ENCODE results near the gene ITGBL1. TPM values are rescaled to one million over a fixed set of nuclear protein-coding genes. Genes with fewer than 3 reads are reported as not detected.

Gene ITGBL1
- total RNA-seq, 1 experiment from 2014 or later = 37.1 TPM

GRCh38 chr13:101718496-101718895 lies 266.0 kb downstream of the ITGBL1 start:
- ATAC-seq (no peak), DNase-seq (no peak)
- Histone ChIP-seq H3K36me3 (ENCODE audit: low read depth, low read length) (0 out of 2 replicates have a peak, but pooled peaks cover 4% of the 10 kb centered on the region), H3K27me3 (ENCODE audit: low read length) (no peaks in the 10 kb centered on the region), H2AFZ (ENCODE audit: low read length) (no peak overlapping the region), H3K9me2 (replicated peaks; ENCODE audit: low read length) (no peaks in the 10 kb centered on the region), H3K79me2 (ENCODE audit: low read length) (no peaks in the 10 kb centered on the region), H3K4me3 (ENCODE audit: low read length) (no peak overlapping the region), H3K27ac (ENCODE audit: low read length) (no peak overlapping the region), H3K4me1 (ENCODE audit: insufficient read depth, low read length) (no peaks in the 10 kb centered on the region), H3K9me3 (ENCODE audit: low read length) (no peaks in the 10 kb centered on the region), H3K9ac (ENCODE audit: low read length) (no peak overlapping the region), H3K4me2 (ENCODE audit: low read length) (no peak overlapping the region), H3F3A (ENCODE audit: low read length, unreplicated experiment) (no peaks in the 10 kb centered on the region), H4K20me1 (ENCODE audit: low read length) (no peaks in the 10 kb centered on the region)
- ChIA-PET POLR2A (ENCODE audit: unreplicated experiment) (no interaction called here), CTCF (no interaction called here)
- intact Hi-C loops (cut with micrococcal nuclease) = no loop called here
- TF ChIP-seq, protein P1, sequence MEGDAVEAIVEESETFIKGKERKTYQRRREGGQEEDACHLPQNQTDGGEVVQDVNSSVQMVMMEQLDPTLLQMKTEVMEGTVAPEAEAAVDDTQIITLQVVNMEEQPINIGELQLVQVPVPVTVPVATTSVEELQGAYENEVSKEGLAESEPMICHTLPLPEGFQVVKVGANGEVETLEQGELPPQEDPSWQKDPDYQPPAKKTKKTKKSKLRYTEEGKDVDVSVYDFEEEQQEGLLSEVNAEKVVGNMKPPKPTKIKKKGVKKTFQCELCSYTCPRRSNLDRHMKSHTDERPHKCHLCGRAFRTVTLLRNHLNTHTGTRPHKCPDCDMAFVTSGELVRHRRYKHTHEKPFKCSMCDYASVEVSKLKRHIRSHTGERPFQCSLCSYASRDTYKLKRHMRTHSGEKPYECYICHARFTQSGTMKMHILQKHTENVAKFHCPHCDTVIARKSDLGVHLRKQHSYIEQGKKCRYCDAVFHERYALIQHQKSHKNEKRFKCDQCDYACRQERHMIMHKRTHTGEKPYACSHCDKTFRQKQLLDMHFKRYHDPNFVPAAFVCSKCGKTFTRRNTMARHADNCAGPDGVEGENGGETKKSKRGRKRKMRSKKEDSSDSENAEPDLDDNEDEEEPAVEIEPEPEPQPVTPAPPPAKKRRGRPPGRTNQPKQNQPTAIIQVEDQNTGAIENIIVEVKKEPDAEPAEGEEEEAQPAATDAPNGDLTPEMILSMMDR (conservative IDR thresholded peaks at IDR 0.05; ENCODE audit: low read depth, low read length) = no peak
- TF ChIP-seq EZH2phosphoT487 (IDR thresholded peaks at IDR 0.05; ENCODE audit: borderline replicate concordance, low read length) (no peak), EZH2 (IDR thresholded peaks at IDR 0.05; ENCODE audit: low read length, unreplicated experiment) (no peak)
- BruUV-seq (replicated peaks) = no TSS peak

GRCh38 chr13:101726681-101727080 lies 274.2 kb downstream of the ITGBL1 start:
- Histone ChIP-seq H2AFZ (ENCODE audit: low read length) (no peak overlapping the region), H4K20me1 (ENCODE audit: low read length) (no peaks in the 10 kb centered on the region), H3K79me2 (ENCODE audit: low read length) (no peaks in the 10 kb centered on the region), H3F3A (ENCODE audit: low read length, unreplicated experiment) (no peaks in the 10 kb centered on the region), H3K36me3 (ENCODE audit: low read depth, low read length) (no peaks in the 10 kb centered on the region), H3K4me3 (ENCODE audit: low read length) (no peak overlapping the region), H3K4me1 (ENCODE audit: insufficient read depth, low read length) (no peaks in the 10 kb centered on the region), H3K27me3 (ENCODE audit: low read length) (no peaks in the 10 kb centered on the region), H3K9me2 (replicated peaks; ENCODE audit: low read length) (no peaks in the 10 kb centered on the region), H3K27ac (ENCODE audit: low read length) (no peak overlapping the region), H3K4me2 (ENCODE audit: low read length) (no peak overlapping the region), H3K9ac (ENCODE audit: low read length) (no peak overlapping the region), H3K9me3 (ENCODE audit: low read length) (no peaks in the 10 kb centered on the region)
- intact Hi-C loops (cut with micrococcal nuclease) = no loop called here
- BruUV-seq (replicated peaks) = no TSS peak
- no peak for DNase-seq
- POLR2A ChIA-PET (ENCODE audit: unreplicated experiment) = no interaction called here
- no peak for ATAC-seq
- TF ChIP-seq, protein P1 (conservative IDR thresholded peaks at IDR 0.05; ENCODE audit: low read depth, low read length) = no peak
- no peak for TF ChIP-seq EZH2 (IDR thresholded peaks at IDR 0.05; ENCODE audit: low read length, unreplicated experiment)
- no peak for TF ChIP-seq EZH2phosphoT487 (IDR thresholded peaks at IDR 0.05; ENCODE audit: borderline replicate concordance, low read length)
- CTCF ChIA-PET = no interaction called here

- Histone ChIP-seq H3K9me2 (replicated peaks; ENCODE audit: low read length) (no peaks in the 10 kb centered on the region), H3K4me3 (ENCODE audit: low read length) (no peak overlapping the region), H3K4me1 (ENCODE audit: insufficient read depth, low read length) (no peaks in the 10 kb centered on the region), H3K9me3 (ENCODE audit: low read length) (no peaks in the 10 kb centered on the region), H3K27me3 (ENCODE audit: low read length) (no peaks in the 10 kb centered on the region), H3K79me2 (ENCODE audit: low read length) (no peaks in the 10 kb centered on the region), H3K9ac (ENCODE audit: low read length) (no peak overlapping the region), H2AFZ (ENCODE audit: low read length) (no peak overlapping the region), H3K27ac (ENCODE audit: low read length) (no peak overlapping the region), H3F3A (ENCODE audit: low read length, unreplicated experiment) (no peaks in the 10 kb centered on the region), H3K36me3 (ENCODE audit: low read depth, low read length) (no peaks in the 10 kb centered on the region), H4K20me1 (ENCODE audit: low read length) (no peaks in the 10 kb centered on the region), H3K4me2 (ENCODE audit: low read length) (no peak overlapping the region)
- ChIA-PET POLR2A (ENCODE audit: unreplicated experiment) (no interaction called here), CTCF (interaction anchor here (0.5 kb wide), 1 partner anchor 30 kb away, joined by 3 read pairs; no protein-coding TSS in a partner anchor)
- intact Hi-C loops (cut with micrococcal nuclease) = no loop called here
- no peak for TF ChIP-seq EZH2 (IDR thresholded peaks at IDR 0.05; ENCODE audit: low read length, unreplicated experiment)
- no peak for TF ChIP-seq EZH2phosphoT487 (IDR thresholded peaks at IDR 0.05; ENCODE audit: borderline replicate concordance, low read length)
- TF ChIP-seq, protein P1 (conservative IDR thresholded peaks at IDR 0.05; ENCODE audit: low read depth, low read length) = no peak
- no peak for DNase-seq
- no TSS peak for BruUV-seq (replicated peaks)
- ATAC-seq = no peak
Observed at GRCh38 chr13:101727118-101727517, 274.6 kb downstream of the ITGBL1 start.
